ENCODE measurements around the gene HSFX3.

Gene HSFX3

DNA sequence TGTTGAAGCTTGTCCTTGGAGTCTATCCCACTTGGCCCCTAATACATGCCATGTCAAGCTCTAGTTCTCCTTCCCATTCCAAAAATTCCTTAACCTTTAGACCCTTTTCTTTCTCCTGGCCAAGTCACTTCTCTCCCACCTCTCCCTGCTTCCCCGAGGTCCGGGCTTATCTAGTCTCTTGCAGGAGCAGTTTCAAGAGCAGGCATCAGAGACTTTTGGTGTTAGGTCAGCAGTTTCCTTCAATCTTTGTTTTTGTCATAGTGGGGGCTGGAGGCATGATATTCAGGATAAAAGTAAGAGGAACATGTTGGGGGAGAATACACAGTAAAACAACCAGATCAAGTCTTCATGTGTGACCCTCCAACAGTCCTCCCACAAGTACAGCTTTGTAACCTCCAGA lies 33.1 kb downstream of the HSFX3 start:
- Histone ChIP-seq H3K36me3 (ENCODE audit: control insufficient read depth, insufficient read depth, low read length) (no peaks in the 10 kb centered on the region), H2AFZ (no peak overlapping the region), H3K4me1 (no peaks in the 10 kb centered on the region), H3K9me3 (ENCODE audit: control insufficient read depth, low read length) (no peaks in the 10 kb centered on the region), H3K9ac (no peak overlapping the region), H3K79me2 (no peaks in the 10 kb centered on the region), H3K4me2 (ENCODE audit: low read length) (no peak overlapping the region), H3K27ac (no peak overlapping the region), H3K4me3 (ENCODE audit: low read depth, low read length) (no peak overlapping the region), H3K27me3 (ENCODE audit: control insufficient read depth, insufficient read depth, low read length) (no peaks in the 10 kb centered on the region)
- no peak for TF ChIP-seq CTCF (IDR thresholded peaks at IDR 0.05)

GRCh38 chrX:149515954-149516602 lies 33.6 kb downstream of the HSFX3 start:
- Histone ChIP-seq H3K36me3 (ENCODE audit: control insufficient read depth, insufficient read depth, low read length) (no peaks in the 10 kb centered on the region), H3K4me2 (ENCODE audit: low read length) (no peak overlapping the region), H3K4me1 (no peaks in the 10 kb centered on the region), H3K27ac (no peak overlapping the region), H3K27me3 (ENCODE audit: control insufficient read depth, insufficient read depth, low read length) (no peaks in the 10 kb centered on the region), H3K9ac (no peak overlapping the region), H3K9me3 (ENCODE audit: control insufficient read depth, low read length) (no peaks in the 10 kb centered on the region), H3K79me2 (no peaks in the 10 kb centered on the region), H2AFZ (no peak overlapping the region), H3K4me3 (ENCODE audit: low read depth, low read length) (no peak overlapping the region)
- TF ChIP-seq CTCF (IDR thresholded peaks at IDR 0.05): no peak

GRCh38 chrX:149513825-149514428 lies 35.8 kb downstream of the HSFX3 start:
- no peaks in the 10 kb centered on the region for H3K36me3 ChIP-seq (ENCODE audit: control insufficient read depth, insufficient read depth, low read length)
- H2AFZ ChIP-seq: no peak overlapping the region
- no peak overlapping the region for H3K4me3 ChIP-seq (ENCODE audit: low read depth, low read length)
- H3K27me3 ChIP-seq (ENCODE audit: control insufficient read depth, insufficient read depth, low read length): no peaks in the 10 kb centered on the region
- no peaks in the 10 kb centered on the region for H3K79me2 ChIP-seq
- no peaks in the 10 kb centered on the region for H3K4me1 ChIP-seq
- no peak overlapping the region for H3K27ac ChIP-seq
- H3K9ac ChIP-seq: no peak overlapping the region
- no peak overlapping the region for H3K4me2 ChIP-seq (ENCODE audit: low read length)
- H3K9me3 ChIP-seq (ENCODE audit: control insufficient read depth, low read length): no peaks in the 10 kb centered on the region
- TF ChIP-seq CTCF (IDR thresholded peaks at IDR 0.05): no peak

DNA sequence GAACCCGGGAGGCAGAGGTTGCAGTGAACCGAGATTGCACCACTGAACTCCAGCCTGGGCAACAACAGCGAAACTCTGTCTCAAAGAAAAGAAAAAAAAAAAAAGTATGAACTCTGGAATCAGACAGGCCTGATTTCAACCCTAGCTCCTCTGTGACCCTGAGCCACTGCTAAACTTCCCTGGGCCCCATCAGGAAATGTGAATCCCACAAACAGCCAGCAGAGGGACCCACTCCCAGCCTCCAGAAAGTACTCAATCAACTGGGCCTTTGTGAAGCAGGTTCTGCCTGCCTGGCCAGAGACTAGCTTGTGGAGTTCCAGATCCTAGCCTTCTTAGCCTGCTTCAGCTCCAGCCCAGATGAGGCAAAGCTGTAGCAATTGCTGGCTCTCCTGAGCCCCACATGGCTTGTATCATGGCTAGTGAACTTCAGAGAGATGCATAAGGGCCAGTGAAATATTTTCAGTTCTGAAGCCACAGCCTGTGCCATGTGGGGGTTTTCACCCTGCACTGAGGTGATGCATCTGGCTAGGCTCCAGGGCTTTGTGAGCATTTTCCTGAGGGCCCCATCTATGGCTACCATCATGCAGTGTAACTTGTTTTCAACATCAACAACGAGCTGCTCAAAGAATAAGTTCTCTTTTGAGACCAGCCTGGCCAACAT lies 37.4 kb downstream of the HSFX3 start:
- peak overlapping the region; percentile 38 for H2AFZ ChIP-seq
- no peak overlapping the region for H3K4me2 ChIP-seq (ENCODE audit: low read length)
- no peaks in the 10 kb centered on the region for H3K9me3 ChIP-seq (ENCODE audit: control insufficient read depth, low read length)
- H3K79me2 ChIP-seq: no peaks in the 10 kb centered on the region
- no peak overlapping the region for H3K4me3 ChIP-seq (ENCODE audit: low read depth, low read length)
- H3K4me1 ChIP-seq: no peaks in the 10 kb centered on the region
- no peak overlapping the region for H3K27ac ChIP-seq
- H3K36me3 ChIP-seq (ENCODE audit: control insufficient read depth, insufficient read depth, low read length): no peaks in the 10 kb centered on the region
- TF ChIP-seq CTCF (IDR thresholded peaks at IDR 0.05): peak; percentile 54
- H3K27me3 ChIP-seq (ENCODE audit: control insufficient read depth, insufficient read depth, low read length): no peaks in the 10 kb centered on the region
- no peak overlapping the region for H3K9ac ChIP-seq
